SK-N-MC (cell line): ENCODE measurements around the gene TMEM145.

Source experiments
- EZH2 ChIP-seq: fragments of 200-600 bp; sonication (generic); IDR thresholded peaks from one replicate; pipeline ENCODE4 v1.6.1; 2017; ENCODE audit warnings: antibody characterized with exemption
- FOXP2 ChIP-seq: optimal IDR thresholded peaks from 2 replicates; pipeline ENCODE3; 2011; ENCODE audit warnings: mild to moderate bottlenecking, moderate library complexity; ENCODE audit not compliant: insufficient read depth; ENCODE audit errors: extremely low read length, control extremely low read depth
- POLR2AphosphoS5 ChIP-seq: IDR thresholded peaks from 2 replicates; pipeline ENCODE4 v1.6.1; 2012; ENCODE audit warnings: mild to moderate bottlenecking, low read depth, low read length, borderline replicate concordance

GRCh38 chr19:42312370-42312769, 739 bp upstream of the TMEM145 start:
- TF ChIP-seq POLR2AphosphoS5 (no peak), EZH2 (no peak), FOXP2 (no peak)
